H1 (cell line): ENCODE data around the gene CLDN15.

ENCODE experiments used
- CEBPB ChIP-seq: IDR thresholded peaks from 2 replicates; pipeline ENCODE4 v1.6.1; 2012; ENCODE audit warnings: low read depth, low read length
- EZH2 ChIP-seq: fragments of 200-600 bp; sonication (generic); IDR thresholded peaks from 2 replicates; pipeline ENCODE4 v1.7.1; 2012; ENCODE audit warnings: low read depth, mild to moderate bottlenecking, moderate library complexity, low read length, inconsistent platforms; ENCODE audit not compliant: severe bottlenecking
- PHF8 ChIP-seq: fragments of 200-600 bp; sonication (generic); conservative IDR thresholded peaks from 2 replicates; pipeline ENCODE4 v1.7.1; 2012; ENCODE audit warnings: low read depth, mild to moderate bottlenecking, inconsistent platforms, low read length, moderate library complexity
- POLR2AphosphoS5 ChIP-seq: IDR thresholded peaks from 2 replicates; pipeline ENCODE4 v1.6.1; 2011; ENCODE audit warnings: low read depth, low read length
- RNF2 ChIP-seq: fragments of 200-900, 300-1000 bp; sonication (generic); IDR thresholded peaks from 2 replicates; pipeline ENCODE4 v1.7.1; 2016; ENCODE audit warnings: borderline replicate concordance, low read depth, mild to moderate bottlenecking, antibody characterized with exemption, low read length; ENCODE audit not compliant: poor library complexity, severe bottlenecking; ENCODE audit errors: missing control alignments
- SIX5 ChIP-seq: IDR thresholded peaks from 2 replicates; pipeline ENCODE4 v1.6.1; 2011; ENCODE audit warnings: mild to moderate bottlenecking, low read depth, low read length
- SP2 ChIP-seq: IDR thresholded peaks from 2 replicates; pipeline ENCODE4 v1.6.1; 2012; ENCODE audit warnings: mild to moderate bottlenecking, low read length, inconsistent platforms

GRCh38 chr7:101225650-101226049 is 12.0 kb downstream of the CLDN15 start:
- TF ChIP-seq SP2: no peak
- TF ChIP-seq POLR2AphosphoS5: no peak
- TF ChIP-seq EZH2: no peak
- no peak for TF ChIP-seq RNF2
- no peak for TF ChIP-seq PHF8
- TF ChIP-seq CEBPB: no peak
- TF ChIP-seq SIX5: no peak
